Fibroblast of skin of back (primary cell): Measurements from ENCODE around the gene IFI6. TPM values are rescaled to one million over a fixed set of nuclear protein-coding genes. Genes with fewer than 3 reads are reported as not detected.
A peak's percentile ranks its signal among the peaks of the same experiment; 100 is the strongest.
"Not testable (repeated sequence)": the region's sequence is repeated elsewhere in the genome, so short reads cannot be mapped to it uniquely, and the experiment has no call there.

Source experiments
- DNase-seq: peaks from one replicate; pipeline ENCODE4 v3.0.0-alpha.2; 2013
- polyA plus RNA-seq, 2 experiments: library from polyadenylated mRNA; unstranded; fragments of 120-200 nt; gene quantifications; one replicate each; pipeline ENCODE4 v1.2.1, GENCODE V29; 2013; ENCODE audit not compliant: insufficient read length in 2 of 2

IFI6 gene
- polyA plus RNA-seq (2013, experiment 1 of 2; ENCODE audit: insufficient read length) = 16.2 TPM
- 18.8 TPM for polyA plus RNA-seq (2013, experiment 2 of 2; ENCODE audit: insufficient read length)

GRCh38 chr1:27671964-27672749, at the start of gene IFI6:
Gene IFI6 (minus strand): TSS chr1:27672192. CDS start chr1:27669314, 2,878 bp downstream.
- DNase-seq = peak; percentile 98

DNA sequence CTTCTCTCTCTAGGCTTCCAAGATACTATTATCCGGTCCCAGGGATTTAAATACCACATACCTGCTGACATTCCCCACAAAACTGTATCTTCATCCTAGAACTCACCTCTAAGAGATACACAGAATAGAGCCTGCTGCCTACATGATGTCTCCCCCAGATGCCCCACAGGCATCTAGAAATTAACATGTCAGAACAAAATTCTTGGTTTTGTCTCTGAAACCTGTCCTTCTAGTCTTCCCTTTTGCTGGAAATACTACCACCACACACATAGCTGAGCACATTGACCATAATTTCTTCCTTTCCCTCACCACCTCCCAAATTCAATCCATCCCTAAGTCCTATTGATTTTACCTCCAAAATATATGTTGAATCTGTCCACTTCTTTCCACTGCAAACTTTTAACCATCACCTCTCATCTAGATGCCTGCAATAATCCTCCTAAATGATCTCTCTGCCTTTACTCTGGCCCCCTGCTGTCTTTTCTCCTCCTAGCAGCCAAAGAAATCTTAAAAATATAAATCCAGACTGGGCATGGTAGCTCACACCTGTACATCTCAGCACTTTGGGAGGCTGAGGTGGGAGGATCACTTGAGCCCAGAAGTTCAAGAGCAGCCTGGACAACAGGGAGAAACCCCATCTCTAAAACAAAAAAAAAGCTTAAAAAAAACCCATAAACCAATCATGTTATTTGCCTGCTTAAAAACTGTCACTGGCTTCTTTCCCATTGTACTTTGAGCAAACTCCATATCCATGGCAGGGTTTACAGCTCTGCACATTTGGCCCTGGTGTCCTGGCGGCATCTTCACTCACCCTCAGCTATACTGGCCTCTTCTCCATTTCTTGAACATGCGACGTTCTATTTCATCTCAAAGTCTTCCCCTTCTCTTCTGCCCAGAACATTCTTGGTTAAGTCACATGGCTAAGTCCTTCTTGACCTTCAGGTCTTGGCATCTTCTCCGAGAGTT, 47.6 kb upstream of the IFI6 start:
- no peak for DNase-seq

DNA sequence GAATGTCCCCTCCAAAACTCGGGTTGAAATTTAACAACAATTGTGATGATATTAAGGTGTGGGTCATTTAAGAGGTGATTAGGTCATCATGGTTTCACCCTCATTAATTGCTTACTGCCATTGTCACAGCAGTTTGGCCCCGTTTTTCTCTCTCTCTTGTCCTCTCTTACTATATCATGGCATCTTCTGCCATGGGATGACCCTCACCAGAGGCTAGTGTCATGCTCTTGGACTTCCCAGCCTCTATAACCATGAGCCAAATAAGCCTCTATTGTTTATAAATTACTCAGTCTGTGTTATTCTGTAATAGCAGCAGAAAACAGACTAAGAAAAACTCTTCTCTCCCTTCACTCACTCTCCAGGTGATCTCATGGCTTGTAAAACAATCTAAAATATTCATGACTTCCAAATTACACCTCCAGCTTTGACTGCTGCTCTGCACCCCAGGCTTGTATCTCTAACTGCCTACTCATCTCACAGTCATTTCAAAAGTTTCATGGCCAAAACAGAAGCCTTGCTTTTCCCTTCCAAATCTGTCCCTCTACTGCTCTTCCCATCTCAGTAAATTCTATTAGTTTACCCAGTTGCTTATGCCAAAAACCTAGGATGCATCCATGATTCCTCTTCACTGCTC, 44.4 kb upstream of the IFI6 start:
- no peak for DNase-seq

GRCh38 chr1:27713869-27714513, 42.0 kb upstream of the IFI6 start:
- DNase-seq = no peak

GRCh38 chr1:27713139-27713725, 41.2 kb upstream of the IFI6 start:
- no peak for DNase-seq

DNA sequence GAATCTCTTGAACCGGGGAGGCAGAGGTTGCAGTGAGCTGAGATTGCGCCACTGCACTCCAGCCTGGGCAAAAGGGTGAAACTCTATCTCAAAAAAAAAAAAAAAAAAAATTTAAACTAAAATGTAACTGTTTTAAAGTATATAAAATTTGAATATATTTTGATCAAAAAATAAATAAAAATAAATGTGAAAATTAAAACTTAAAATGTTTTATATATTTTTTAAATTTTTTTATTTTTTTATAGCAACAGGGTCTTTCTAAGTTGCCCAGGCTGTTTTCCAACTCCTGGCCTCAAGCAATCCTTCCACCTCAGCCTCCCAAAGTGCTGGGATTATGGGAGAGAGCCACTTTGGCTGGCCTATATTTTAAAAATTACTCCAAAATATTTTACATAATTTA, 38.6 kb upstream of the IFI6 start:
- DNase-seq = no peak

- DNase-seq = no peak
These were observed 33.6 kb upstream of the IFI6 start for GRCh38 chr1:27705545-27705944.

DNA sequence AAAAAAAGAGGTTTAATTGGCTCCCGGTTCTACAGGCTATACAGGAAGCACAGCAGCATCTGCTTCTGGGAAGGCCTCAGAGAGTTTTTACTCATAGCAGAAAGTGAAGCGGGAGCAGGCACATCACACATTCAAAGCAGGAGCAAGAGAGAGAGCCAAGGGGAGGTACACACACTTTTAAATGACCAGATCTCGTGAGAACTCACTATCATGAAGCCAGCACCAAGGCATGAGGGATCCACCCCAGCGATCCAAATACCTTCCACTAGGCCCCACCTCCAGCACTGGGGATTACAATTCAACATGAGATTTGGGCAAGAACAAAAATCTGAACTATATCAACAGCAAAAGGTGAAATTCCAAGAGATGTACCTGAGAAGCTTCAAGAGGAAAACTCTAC, 33.0 kb upstream of the IFI6 start:
- DNase-seq = no peak

DNA sequence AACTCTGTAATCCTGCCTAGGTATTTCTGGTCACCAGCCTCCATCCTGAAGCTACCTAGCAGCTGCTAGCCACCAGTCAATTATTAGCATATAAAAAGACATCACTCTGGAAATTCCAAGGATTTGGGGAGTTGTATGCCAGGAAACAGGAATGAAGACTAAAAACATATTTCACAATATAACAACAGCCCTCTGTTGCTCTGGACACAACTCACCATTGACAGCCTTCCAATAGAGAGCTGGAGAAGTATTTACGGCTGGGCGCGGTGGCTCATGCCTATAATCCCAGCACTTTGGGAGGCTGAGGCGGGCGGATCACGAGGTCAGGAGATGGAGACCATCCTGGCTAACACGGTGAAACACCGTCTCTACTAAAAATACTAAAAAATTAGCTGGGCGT, 24.8 kb upstream of the IFI6 start:
- not testable (repeated sequence) for DNase-seq

DNA sequence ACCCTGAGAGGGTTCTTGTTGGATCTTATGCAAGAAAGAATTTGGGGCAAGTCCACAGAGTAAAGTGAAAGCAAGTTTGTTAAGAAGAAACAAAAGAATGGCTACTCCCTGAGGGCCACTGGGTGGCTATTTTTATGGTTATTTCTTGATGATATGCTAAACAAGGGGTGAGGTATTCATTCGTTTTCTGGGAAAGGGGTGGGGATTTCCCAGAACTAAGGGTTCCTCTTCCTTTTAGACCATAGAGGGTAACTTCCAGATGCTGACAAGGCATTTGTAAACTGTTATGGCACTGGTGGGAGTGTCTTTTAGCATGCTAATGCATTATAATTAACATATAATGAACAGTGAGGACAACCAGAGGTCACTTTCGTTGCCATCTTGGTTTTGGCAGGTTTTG, 18.2 kb upstream of the IFI6 start:
- no peak for DNase-seq

DNA sequence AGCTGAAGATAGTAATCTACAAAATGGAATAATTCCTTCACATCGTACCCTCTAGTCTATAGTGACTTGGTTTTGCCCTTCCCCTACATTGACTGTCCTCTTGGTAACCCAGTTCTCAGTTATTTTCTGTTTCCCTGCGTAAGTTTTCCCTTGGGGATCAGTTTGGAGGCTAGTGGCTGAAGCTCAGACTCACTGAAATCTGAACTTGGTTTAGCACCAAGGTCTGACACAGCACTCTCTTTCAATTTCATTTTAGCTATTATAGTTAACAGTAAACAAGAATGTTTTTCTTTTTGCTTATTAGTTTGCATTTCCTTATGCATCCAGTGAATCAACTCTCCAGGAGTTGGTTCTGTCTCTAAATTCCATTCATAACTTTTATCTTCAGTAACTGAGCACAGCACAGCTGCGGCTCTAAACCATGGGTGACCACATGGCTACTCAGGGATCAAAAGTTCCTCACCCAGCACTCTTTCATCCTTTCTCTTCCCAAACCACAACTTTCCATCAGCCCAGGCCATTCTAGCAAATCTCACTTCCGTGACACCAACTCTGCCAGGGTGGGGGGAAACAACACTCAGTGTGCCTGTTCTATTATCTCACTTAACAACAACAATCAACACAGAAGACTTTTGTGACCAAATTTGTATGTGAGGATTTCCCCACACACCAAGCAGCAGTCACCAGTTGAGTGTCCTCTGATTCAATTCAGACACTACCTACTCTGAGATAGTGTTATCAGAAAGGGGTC, 17.6 kb upstream of the IFI6 start:
- DNase-seq = peak; percentile 44

GRCh38 chr1:27687906-27688305, 15.9 kb upstream of the IFI6 start:
- no peak for DNase-seq

DNA sequence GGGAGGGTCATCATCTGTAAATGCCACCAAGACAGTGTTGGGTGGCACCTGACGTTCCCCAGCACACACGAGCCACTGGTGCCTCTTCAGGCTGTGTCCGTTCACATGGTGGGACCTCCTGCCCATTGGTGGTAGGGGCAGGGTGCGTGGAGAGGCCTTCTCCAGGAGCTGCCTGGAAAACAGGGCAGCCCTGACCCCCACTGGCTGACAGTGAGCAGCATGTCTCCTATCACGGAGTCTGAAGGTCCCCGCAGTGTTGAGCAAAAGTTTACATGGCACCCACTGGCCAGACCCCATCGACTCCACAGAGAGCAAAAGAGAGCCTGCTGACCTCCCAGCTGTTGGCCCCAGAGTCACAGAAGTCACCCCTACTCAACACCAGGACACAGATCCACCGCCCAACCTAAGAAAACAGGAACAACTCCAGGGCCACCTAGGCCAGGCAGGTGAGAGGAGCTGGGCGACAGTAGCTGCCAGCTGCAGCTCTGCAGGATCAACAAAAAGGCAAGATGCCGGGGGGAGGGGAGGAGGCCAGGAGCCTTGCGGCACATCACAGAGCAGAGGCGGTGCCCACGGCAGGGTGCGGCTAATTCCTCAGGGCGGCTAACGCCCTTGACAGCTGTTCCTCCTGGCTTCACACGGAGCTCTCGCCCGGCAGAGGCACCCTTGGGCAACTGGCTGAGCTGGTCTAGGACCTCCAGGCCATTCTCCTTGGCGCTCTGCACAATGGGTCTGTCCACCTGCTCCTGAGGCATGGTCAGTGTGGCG, 14.4 kb upstream of the IFI6 start:
- no peak for DNase-seq

GRCh38 chr1:27684176-27684575, 12.2 kb upstream of the IFI6 start:
- DNase-seq = no peak

GRCh38 chr1:27682351-27682944, 10.5 kb upstream of the IFI6 start:
- DNase-seq = no peak

DNA sequence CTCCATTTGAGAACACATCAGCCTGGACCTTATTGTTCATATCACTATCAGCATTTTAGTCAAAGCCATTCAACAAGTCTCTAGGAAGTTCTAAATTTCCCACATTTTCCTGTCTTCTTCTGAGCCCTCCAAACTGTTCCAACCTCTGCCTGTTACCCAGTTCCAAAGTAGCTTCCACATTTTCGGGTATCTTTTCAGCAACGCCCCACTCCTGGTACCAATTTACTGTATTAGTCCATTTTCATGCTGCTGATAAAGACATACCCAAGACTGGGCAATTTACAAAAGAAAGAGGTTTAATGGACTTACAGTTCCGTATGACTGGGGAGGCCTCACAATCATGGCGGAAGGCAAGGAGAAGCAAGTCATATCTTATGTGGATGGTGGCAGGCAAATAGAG, 9.6 kb upstream of the IFI6 start:
- not testable (repeated sequence) for DNase-seq

DNA sequence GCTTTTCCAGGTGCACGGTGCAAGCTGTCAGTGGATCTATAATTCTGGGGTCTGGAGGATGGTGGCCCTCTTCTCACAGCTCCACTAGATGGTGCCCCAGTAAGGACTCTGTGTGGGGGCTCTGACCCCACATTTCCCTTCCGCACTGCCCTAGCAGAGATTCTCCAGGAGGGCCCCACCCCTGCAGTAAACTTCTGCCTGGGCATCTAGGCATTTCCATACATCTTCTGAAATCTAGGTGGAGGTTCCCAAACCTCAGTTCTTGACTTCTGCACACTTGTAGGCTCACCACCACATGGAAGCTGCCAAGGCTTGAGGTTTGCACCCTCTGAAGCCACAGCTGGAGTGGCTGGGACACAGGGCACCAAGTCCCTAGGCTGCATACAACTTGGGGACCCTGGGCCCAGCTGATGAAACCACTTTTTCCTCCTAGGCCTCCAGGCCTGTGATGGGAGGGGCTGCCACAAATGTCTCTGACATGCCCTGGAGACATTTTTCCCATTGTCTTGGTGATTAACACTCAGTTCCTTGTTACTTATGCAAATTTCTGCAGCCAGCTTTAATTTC, 8.3 kb upstream of the IFI6 start:
- not testable (repeated sequence) for DNase-seq

DNA sequence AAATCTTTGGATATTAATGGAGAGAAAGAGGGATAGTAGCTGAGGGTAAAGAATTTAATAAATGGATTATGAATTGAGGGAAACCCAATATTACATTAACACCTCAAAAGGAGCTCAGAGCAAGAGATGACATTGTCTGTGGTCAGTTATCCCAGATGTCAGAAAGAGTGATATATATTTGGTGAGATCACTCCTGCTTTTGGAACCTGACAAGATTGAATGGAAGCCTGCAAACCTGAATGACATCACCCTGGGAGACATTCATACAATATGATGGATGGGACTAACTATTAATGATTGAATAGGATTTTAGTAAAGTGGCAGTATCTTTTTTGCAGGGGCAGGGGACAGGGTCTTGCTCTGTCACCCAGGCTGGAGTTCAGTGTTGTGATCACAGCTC, 6.8 kb upstream of the IFI6 start:
- DNase-seq = no peak

DNA sequence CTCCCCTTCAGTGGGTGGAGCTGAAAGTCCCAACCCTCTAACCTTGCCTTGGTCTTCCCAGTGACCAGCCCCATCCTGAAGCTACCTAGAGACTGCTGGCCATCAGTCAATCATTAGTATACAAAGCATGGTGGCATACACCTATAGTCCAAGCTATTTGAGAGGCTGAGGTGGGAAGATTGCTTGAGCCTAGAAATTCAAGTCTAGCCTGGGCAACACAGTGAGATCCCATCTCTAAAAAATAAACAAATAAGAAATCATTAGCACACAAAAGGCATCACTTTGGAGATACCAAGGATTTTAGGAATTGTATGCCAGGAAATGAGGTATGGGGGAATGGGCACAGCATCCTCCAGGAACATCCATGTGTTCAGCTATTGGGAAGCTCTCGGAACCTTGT, 4.4 kb upstream of the IFI6 start:
- DNase-seq = no peak

DNA sequence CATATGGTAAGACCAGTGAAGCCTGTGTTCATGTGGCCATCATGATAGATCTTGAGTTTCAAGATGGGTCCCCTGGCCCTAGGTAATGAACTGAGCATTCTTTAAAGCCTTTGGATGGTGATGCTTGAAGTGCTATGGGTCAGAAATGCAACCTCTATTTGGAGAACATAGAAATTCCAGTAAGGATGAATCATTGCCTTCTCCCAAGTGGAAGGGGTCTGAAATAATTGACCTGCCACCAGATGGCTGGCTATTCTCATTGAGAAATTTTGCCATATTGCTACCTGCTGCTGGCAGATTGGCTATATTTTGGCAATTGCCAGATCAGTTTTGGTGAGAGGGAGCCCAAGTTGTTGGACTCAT, 739 bp upstream of the IFI6 start:
- peak; percentile 51 for DNase-seq
